ENCODE data around the gene SOX10. TPM values are rescaled to one million over a fixed set of nuclear protein-coding genes. Genes with fewer than 3 reads are reported as not detected.

Gene SOX10
- total RNA-seq: not detected in 2 replicates
- long read RNA-seq: 0 reads

- no peaks in the 10 kb centered on the region for H3K36me3 Mint-ChIP-seq (ENCODE audit: unreplicated experiment)
- H3K27ac Mint-ChIP-seq (ENCODE audit: unreplicated experiment): no peak within 1 kb of the TSS
- DNase-seq (ENCODE audit: extremely low spot score, unreplicated experiment): no peak
- H3K9me3 Mint-ChIP-seq (ENCODE audit: unreplicated experiment): no peaks in the 10 kb centered on the region
- H3K27me3 Mint-ChIP-seq (ENCODE audit: unreplicated experiment): no peaks in the 10 kb centered on the region
- TF ChIP-seq CTCF (IDR thresholded peaks at IDR 0.05): no peak
- H3K4me1 Mint-ChIP-seq (ENCODE audit: unreplicated experiment): no peaks in the 10 kb centered on the region
- H3K4me3 Mint-ChIP-seq (ENCODE audit: unreplicated experiment): no peak within 1 kb of the TSS
These were observed at the start of gene SOX10 for GRCh38 chr22:37983860-37984791. SOX10 (minus strand) TSS chr22:37984555; CDS start chr22:37983784, 771 bp downstream.

GRCh38 chr22:38033522-38034277 is 49.3 kb upstream of the SOX10 start:
- no peaks in the 10 kb centered on the region for H3K9me3 Mint-ChIP-seq (ENCODE audit: unreplicated experiment)
- H3K4me1 Mint-ChIP-seq (ENCODE audit: unreplicated experiment): peaks cover 23% of the 10 kb centered on the region
- H3K27ac Mint-ChIP-seq (ENCODE audit: unreplicated experiment): peak overlapping the region; percentile 76
- no peak for DNase-seq (ENCODE audit: extremely low spot score, unreplicated experiment)
- H3K4me3 Mint-ChIP-seq (ENCODE audit: unreplicated experiment): no peak overlapping the region
- H3K27me3 Mint-ChIP-seq (ENCODE audit: unreplicated experiment): no peaks in the 10 kb centered on the region
- TF ChIP-seq CTCF (IDR thresholded peaks at IDR 0.05): no peak
- H3K36me3 Mint-ChIP-seq (ENCODE audit: unreplicated experiment): no peaks in the 10 kb centered on the region

GRCh38 chr22:38032681-38033521 is 48.5 kb upstream of the SOX10 start:
- Mint-ChIP-seq H3K4me1 (ENCODE audit: unreplicated experiment) (peaks cover 23% of the 10 kb centered on the region), H3K36me3 (ENCODE audit: unreplicated experiment) (no peaks in the 10 kb centered on the region), H3K27ac (ENCODE audit: unreplicated experiment) (no peak overlapping the region), H3K4me3 (ENCODE audit: unreplicated experiment) (no peak overlapping the region), H3K9me3 (ENCODE audit: unreplicated experiment) (no peaks in the 10 kb centered on the region), H3K27me3 (ENCODE audit: unreplicated experiment) (no peaks in the 10 kb centered on the region)
- no peak for DNase-seq (ENCODE audit: extremely low spot score, unreplicated experiment)
- TF ChIP-seq CTCF (IDR thresholded peaks at IDR 0.05): no peak

- TF ChIP-seq CTCF (IDR thresholded peaks at IDR 0.05): no peak
- H3K36me3 Mint-ChIP-seq (ENCODE audit: unreplicated experiment): no peaks in the 10 kb centered on the region
- H3K9me3 Mint-ChIP-seq (ENCODE audit: unreplicated experiment): no peaks in the 10 kb centered on the region
- H3K27ac Mint-ChIP-seq (ENCODE audit: unreplicated experiment): no peak overlapping the region
- no peak overlapping the region for H3K4me3 Mint-ChIP-seq (ENCODE audit: unreplicated experiment)
- peaks cover 18% of the 10 kb centered on the region for H3K4me1 Mint-ChIP-seq (ENCODE audit: unreplicated experiment)
- no peak for DNase-seq (ENCODE audit: extremely low spot score, unreplicated experiment)
- H3K27me3 Mint-ChIP-seq (ENCODE audit: unreplicated experiment): peaks cover 4% of the 10 kb centered on the region
These were observed 47.1 kb upstream of the SOX10 start for GRCh38 chr22:38031491-38031890.
